ENCODE measurements around the gene SPHK2. TPM values are rescaled to one million over a fixed set of nuclear protein-coding genes. Genes with fewer than 3 reads are reported as not detected.

Gene SPHK2
- polyA plus RNA-seq, 3 donors = 8.5 to 9.4 (median 9.1) TPM

DNA sequence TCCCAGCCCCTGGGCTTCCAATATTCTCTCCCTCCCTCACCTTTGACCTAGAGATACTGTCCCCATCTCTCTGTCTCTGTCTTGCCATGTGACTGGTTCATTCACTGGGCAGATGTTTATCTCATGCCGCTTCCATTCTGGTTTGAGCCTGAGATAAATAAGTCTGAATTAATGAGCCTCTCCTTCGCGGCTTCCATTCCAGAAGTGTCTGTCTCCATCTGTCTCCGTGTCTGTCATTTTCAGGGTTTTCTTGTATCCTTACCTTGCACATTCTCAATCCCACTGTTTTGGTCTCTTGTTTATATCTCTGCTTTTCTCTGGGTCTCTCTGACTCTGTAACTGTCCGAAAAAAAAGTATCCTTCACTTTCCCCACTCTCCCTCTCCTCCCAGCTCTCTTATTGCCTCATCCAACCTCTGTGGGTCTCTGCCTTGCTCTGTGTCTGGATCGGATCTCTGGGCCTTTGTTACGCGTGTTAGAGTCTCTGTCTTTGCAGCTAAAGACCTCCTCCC is 4.3 kb downstream of the SPHK2 start:
- peak overlapping the region; percentile 66 to 87 for H3K4me3 Mint-ChIP-seq
- TF ChIP-seq, protein P1, sequence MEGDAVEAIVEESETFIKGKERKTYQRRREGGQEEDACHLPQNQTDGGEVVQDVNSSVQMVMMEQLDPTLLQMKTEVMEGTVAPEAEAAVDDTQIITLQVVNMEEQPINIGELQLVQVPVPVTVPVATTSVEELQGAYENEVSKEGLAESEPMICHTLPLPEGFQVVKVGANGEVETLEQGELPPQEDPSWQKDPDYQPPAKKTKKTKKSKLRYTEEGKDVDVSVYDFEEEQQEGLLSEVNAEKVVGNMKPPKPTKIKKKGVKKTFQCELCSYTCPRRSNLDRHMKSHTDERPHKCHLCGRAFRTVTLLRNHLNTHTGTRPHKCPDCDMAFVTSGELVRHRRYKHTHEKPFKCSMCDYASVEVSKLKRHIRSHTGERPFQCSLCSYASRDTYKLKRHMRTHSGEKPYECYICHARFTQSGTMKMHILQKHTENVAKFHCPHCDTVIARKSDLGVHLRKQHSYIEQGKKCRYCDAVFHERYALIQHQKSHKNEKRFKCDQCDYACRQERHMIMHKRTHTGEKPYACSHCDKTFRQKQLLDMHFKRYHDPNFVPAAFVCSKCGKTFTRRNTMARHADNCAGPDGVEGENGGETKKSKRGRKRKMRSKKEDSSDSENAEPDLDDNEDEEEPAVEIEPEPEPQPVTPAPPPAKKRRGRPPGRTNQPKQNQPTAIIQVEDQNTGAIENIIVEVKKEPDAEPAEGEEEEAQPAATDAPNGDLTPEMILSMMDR (IDR thresholded peaks at IDR 0.05) = no peak
- intact Hi-C loops (cut with micrococcal nuclease) = no loop called here
- H3K27ac Mint-ChIP-seq = peak overlapping the region; percentile 90 to 98 (median 96)
- Histone ChIP-seq H3K79me2 (ENCODE audit: insufficient read depth, low read length) (peaks cover 36% of the 10 kb centered on the region), H2AFZ (ENCODE audit: insufficient read depth, low read depth, low read length, poor library complexity, severe bottlenecking) (peak overlapping the region; percentile 47), H3K4me1 (ENCODE audit: control insufficient read depth in 1 of 2, insufficient read depth in 2 of 2, low read length in 2 of 2) (peaks cover 60 to 63% of the 10 kb centered on the region in 2 donors), H3K27me3 (ENCODE audit: control insufficient read depth in 2 of 2, insufficient read depth in 2 of 2, low read length in 2 of 2) (no peaks in the 10 kb centered on the region), H3K36me3 (replicated peaks in 1 of 2; ENCODE audit: control insufficient read depth in 1 of 2, insufficient read depth in 2 of 2, low read length in 2 of 2) (peaks cover 6 to 20% of the 10 kb centered on the region in 2 donors), H3K9ac (ENCODE audit: insufficient read depth, low read length, poor library complexity, severe bottlenecking) (no peak overlapping the region), H3K9me3 (replicated peaks in 1 of 2; ENCODE audit: control insufficient read depth in 1 of 2, insufficient read depth in 1 of 2, low read length in 2 of 2) (no peaks in the 10 kb centered on the region), H3K4me3 (replicated peaks in 1 of 3; ENCODE audit: low read depth in 2 of 3, low read length in 3 of 3) (peak overlapping the region in 2 of 3 experiments; percentile 9 to 62), H3K4me2 (replicated peaks; ENCODE audit: extremely low read depth, low read length, poor library complexity, severe bottlenecking) (peak overlapping the region; percentile 77), H3K27ac (ENCODE audit: low read depth in 1 of 2, low read length in 2 of 2) (peak overlapping the region in 1 of 2 donors; percentile 92), H4K20me1 (ENCODE audit: insufficient read depth, low read length) (peaks cover 14% of the 10 kb centered on the region)
- H3K4me1 Mint-ChIP-seq = peaks cover 53% of the 10 kb centered on the region
- H3K27me3 Mint-ChIP-seq (ENCODE audit: low read depth in 3 of 3) = no peaks in the 10 kb centered on the region
- DNase-seq = no peak
- H3K9me3 Mint-ChIP-seq = peaks cover 0 to 3% (median 0%) of the 10 kb centered on the region in 7 donors
- 42% methylated on average over 7 of the region's 8 CpGs for WGBS (ENCODE audit: insufficient coverage)
- peaks cover 13 to 27% of the 10 kb centered on the region in 2 donors for H3K36me3 Mint-ChIP-seq

DNA sequence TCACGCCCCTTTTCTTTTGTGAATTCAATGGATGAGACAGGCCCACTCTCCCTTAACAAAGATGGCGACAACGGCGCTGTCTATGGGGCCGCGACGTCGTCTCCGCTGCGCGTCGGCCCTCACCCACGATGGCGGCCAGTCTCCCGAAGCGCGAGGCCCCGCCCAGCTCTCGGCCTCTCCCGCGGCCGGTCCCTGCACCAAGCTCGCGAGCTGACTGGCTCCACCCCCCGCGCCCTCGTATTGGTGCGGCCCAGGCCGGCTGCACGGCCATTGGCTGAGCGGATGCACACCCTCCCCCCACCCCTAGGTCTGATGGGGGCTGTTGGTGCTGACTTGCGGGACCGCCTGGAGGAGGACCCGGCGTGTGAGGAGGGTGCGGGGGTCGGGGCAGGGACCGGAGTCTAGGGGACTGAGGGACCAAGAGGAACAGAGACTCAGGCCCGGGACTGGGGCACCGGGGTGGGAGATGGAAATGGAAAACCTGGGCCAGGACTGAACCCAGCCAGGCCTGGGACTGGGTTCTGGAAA is 4.8 kb downstream of the SPHK2 start:
- H3K4me3 ChIP-seq (replicated peaks in 1 of 3; ENCODE audit: low read depth in 2 of 3, low read length in 3 of 3) = peak overlapping the region in 2 of 3 experiments; percentile 34 to 62
- peak; percentile 94 to 96 (median 94) for DNase-seq
- no peaks in the 10 kb centered on the region for H3K9me3 ChIP-seq (replicated peaks in 1 of 2; ENCODE audit: control insufficient read depth in 1 of 2, insufficient read depth in 1 of 2, low read length in 2 of 2)
- peaks cover 56% of the 10 kb centered on the region for H3K4me1 Mint-ChIP-seq
- H3K27me3 ChIP-seq (ENCODE audit: control insufficient read depth in 2 of 2, insufficient read depth in 2 of 2, low read length in 2 of 2) = no peaks in the 10 kb centered on the region
- peaks cover 6 to 24% of the 10 kb centered on the region in 2 donors for H3K36me3 ChIP-seq (replicated peaks in 1 of 2; ENCODE audit: control insufficient read depth in 1 of 2, insufficient read depth in 2 of 2, low read length in 2 of 2)
- TF ChIP-seq, protein P1 (IDR thresholded peaks at IDR 0.05) = no peak
- peaks cover 32% of the 10 kb centered on the region for H3K79me2 ChIP-seq (ENCODE audit: insufficient read depth, low read length)
- intact Hi-C loops (cut with micrococcal nuclease) = no loop called here
- H3K27ac Mint-ChIP-seq = peak overlapping the region; percentile 90 to 98 (median 96)
- peaks cover 13 to 30% of the 10 kb centered on the region in 2 donors for H3K36me3 Mint-ChIP-seq
- H3K4me3 Mint-ChIP-seq = peak overlapping the region; percentile 66 to 87
- no peak overlapping the region for H3K9ac ChIP-seq (ENCODE audit: insufficient read depth, low read length, poor library complexity, severe bottlenecking)
- H3K27ac ChIP-seq (ENCODE audit: low read depth in 1 of 2, low read length in 2 of 2) = peak overlapping the region; percentile 19 to 92
- H4K20me1 ChIP-seq (ENCODE audit: insufficient read depth, low read length) = peaks cover 17% of the 10 kb centered on the region
- H3K27me3 Mint-ChIP-seq (ENCODE audit: low read depth in 3 of 3) = no peaks in the 10 kb centered on the region
- peaks cover 0 to 3% (median 0%) of the 10 kb centered on the region in 7 donors for H3K9me3 Mint-ChIP-seq
- H2AFZ ChIP-seq (ENCODE audit: insufficient read depth, low read depth, low read length, poor library complexity, severe bottlenecking) = peak overlapping the region; percentile 47
- peak overlapping the region; percentile 77 for H3K4me2 ChIP-seq (replicated peaks; ENCODE audit: extremely low read depth, low read length, poor library complexity, severe bottlenecking)
- under 1% methylated on average over 26 of the region's 40 CpGs for WGBS (ENCODE audit: insufficient coverage)
- H3K4me1 ChIP-seq (ENCODE audit: control insufficient read depth in 1 of 2, insufficient read depth in 2 of 2, low read length in 2 of 2) = peaks cover 65 to 69% of the 10 kb centered on the region in 2 donors
